MV-4-11 (cell line): Measurements from ENCODE around the gene TRAF7.

Source experiments
- DNase-seq: peaks from one replicate; lab custom pipeline; 2025; lab: John Stamatoyannopoulos, UW

Gene TRAF7

GRCh38 chr16:2181952-2182351, 26.4 kb downstream of the TRAF7 start:
- DNase-seq = no peak

GRCh38 chr16:2183671-2184070, 28.1 kb downstream of the TRAF7 start:
- no peak for DNase-seq

- no peak for DNase-seq
Measured at GRCh38 chr16:2184346-2184745, 28.8 kb downstream of the TRAF7 start.

GRCh38 chr16:2184962-2185361, 29.4 kb downstream of the TRAF7 start:
- no peak for DNase-seq

- DNase-seq = no peak
Measured at GRCh38 chr16:2186064-2186463, 30.5 kb downstream of the TRAF7 start.

GRCh38 chr16:2186505-2186904, 30.9 kb downstream of the TRAF7 start:
- no peak for DNase-seq

GRCh38 chr16:2187212-2187611, 31.6 kb downstream of the TRAF7 start:
- no peak for DNase-seq

GRCh38 chr16:2188395-2188794, 32.8 kb downstream of the TRAF7 start:
- no peak for DNase-seq

- no peak for DNase-seq
Measured at GRCh38 chr16:2189252-2189893, 33.8 kb downstream of the TRAF7 start.

- no peak for DNase-seq
Measured at GRCh38 chr16:2190002-2190658, 34.5 kb downstream of the TRAF7 start.

GRCh38 chr16:2190659-2191445, 35.3 kb downstream of the TRAF7 start:
- no peak for DNase-seq

- DNase-seq = no peak
Measured at GRCh38 chr16:2191446-2191706, 35.8 kb downstream of the TRAF7 start.

GRCh38 chr16:2194166-2194834, 38.7 kb downstream of the TRAF7 start:
- DNase-seq = no peak

- no peak for DNase-seq
Measured at GRCh38 chr16:2194852-2195321, 39.3 kb downstream of the TRAF7 start.

GRCh38 chr16:2195322-2196161, 40.0 kb downstream of the TRAF7 start:
- DNase-seq = no peak

GRCh38 chr16:2196162-2196980, 40.8 kb downstream of the TRAF7 start, which contains the start of gene CASKIN1:
Gene CASKIN1 (minus strand): TSS chr16:2196605. CDS start chr16:2196432, 173 bp downstream.
- no peak for DNase-seq

GRCh38 chr16:2196981-2197511, 41.5 kb downstream of the TRAF7 start:
- no peak for DNase-seq

- DNase-seq = no peak
Measured at GRCh38 chr16:2197765-2198164, 42.2 kb downstream of the TRAF7 start.

- DNase-seq = no peak
Measured at GRCh38 chr16:2198283-2198682, 42.7 kb downstream of the TRAF7 start.

GRCh38 chr16:2199095-2199494, 43.5 kb downstream of the TRAF7 start:
- DNase-seq = no peak
